DND-41 (cell line): ENCODE data around the gene ZC3H4.

ENCODE experiments used
- ATAC-seq: fragments of 200-7000 bp; cut with Tn5 transposase; 3 replicates; pipeline ENCODE4 v1.9.1; 2021; ENCODE audit warnings: low read depth; ENCODE audit not compliant: insufficient read depth
- DNase-seq: peaks from one replicate; pipeline ENCODE4 v3.0.0-alpha.2; 2020
- H2AFZ ChIP-seq: 2 replicates; pipeline ENCODE4 v1.6.0; 2012; ENCODE audit warnings: low read depth, low read length
- H3K27ac ChIP-seq: 2 replicates; pipeline ENCODE4 v1.5.1; 2012; ENCODE audit warnings: low read length, inconsistent platforms
- H3K27me3 ChIP-seq: fragments of 200-600 bp; sonication (generic); 2 replicates; pipeline ENCODE4 v1.6.0; 2012; ENCODE audit warnings: low read length, mild to moderate bottlenecking, inconsistent platforms; ENCODE audit not compliant: insufficient read depth, poor library complexity
- H3K36me3 ChIP-seq: 2 replicates; pipeline ENCODE4 v1.5.1; 2012; ENCODE audit warnings: low read length, inconsistent platforms; ENCODE audit not compliant: insufficient read depth
- H3K4me1 ChIP-seq: 2 replicates; pipeline ENCODE4 v1.5.1; 2012; ENCODE audit warnings: mild to moderate bottlenecking, low read length; ENCODE audit not compliant: insufficient read depth
- H3K4me2 ChIP-seq: 2 replicates; pipeline ENCODE4 v1.6.0; 2012; ENCODE audit warnings: mild to moderate bottlenecking, moderate library complexity, low read length, inconsistent platforms; ENCODE audit not compliant: insufficient read depth
- H3K4me3 ChIP-seq, 2 experiments: fragments of 200-600 bp in 1 of 2; shearing (Covaris generic) in 1 of 2; 2 replicates each; pipeline ENCODE4 v1.5.1; 2012 to 2016; ENCODE audit warnings: inconsistent platforms in 2 of 2, low read length in 2 of 2, mild to moderate bottlenecking in 2 of 2, low read depth in 1 of 2, moderate library complexity in 1 of 2
- H3K79me2 ChIP-seq: 2 replicates; pipeline ENCODE4 v1.6.0; 2012; ENCODE audit warnings: low read length, inconsistent platforms; ENCODE audit not compliant: insufficient read depth
- H3K9ac ChIP-seq: 2 replicates; pipeline ENCODE4 v1.6.0; 2012; ENCODE audit warnings: low read depth, mild to moderate bottlenecking, inconsistent platforms, low read length, moderate library complexity
- H3K9me3 ChIP-seq: 2 replicates; pipeline ENCODE4 v1.5.1; 2012; ENCODE audit warnings: low read length, moderate library complexity, mild to moderate bottlenecking, inconsistent platforms; ENCODE audit not compliant: insufficient read depth, severe bottlenecking
- H4K20me1 ChIP-seq: 2 replicates; pipeline ENCODE4 v1.6.0; 2012; ENCODE audit warnings: low read length; ENCODE audit not compliant: insufficient read depth
- CTCF ChIP-seq: IDR thresholded peaks from 2 replicates; pipeline ENCODE4 v1.5.1; 2012; ENCODE audit warnings: borderline replicate concordance, low read length, moderate library complexity, mild to moderate bottlenecking; ENCODE audit not compliant: poor library complexity, severe bottlenecking; ENCODE audit errors: extremely low read depth
- EZH2 ChIP-seq: IDR thresholded peaks from 3 replicates; pipeline ENCODE4 v1.6.1; 2012; ENCODE audit warnings: borderline replicate concordance, low read depth, mild to moderate bottlenecking, moderate library complexity, low read length, inconsistent platforms; ENCODE audit not compliant: severe bottlenecking

The ZC3H4 gene

GRCh38 chr19:47072323-47072722, 41.3 kb downstream of the ZC3H4 start:
- no peak overlapping the region for H2AFZ ChIP-seq
- TF ChIP-seq EZH2 = no peak
- TF ChIP-seq CTCF = no peak
- no peaks in the 10 kb centered on the region for H3K27me3 ChIP-seq
- peaks cover 38% of the 10 kb centered on the region for H3K79me2 ChIP-seq
- H3K4me1 ChIP-seq = no peaks in the 10 kb centered on the region
- ATAC-seq = no peak
- H3K9me3 ChIP-seq = no peaks in the 10 kb centered on the region
- no peak overlapping the region for H3K4me3 ChIP-seq
- H3K4me2 ChIP-seq = no peak overlapping the region
- peaks cover 71% of the 10 kb centered on the region for H4K20me1 ChIP-seq
- no peak overlapping the region for H3K9ac ChIP-seq
- peaks cover 97% of the 10 kb centered on the region for H3K36me3 ChIP-seq
- DNase-seq = no peak
- H3K27ac ChIP-seq = no peak overlapping the region

- peaks cover 33% of the 10 kb centered on the region for H3K79me2 ChIP-seq
- no peaks in the 10 kb centered on the region for H3K27me3 ChIP-seq
- H3K36me3 ChIP-seq = peaks cover 97% of the 10 kb centered on the region
- ATAC-seq = no peak
- H3K4me1 ChIP-seq = no peaks in the 10 kb centered on the region
- no peak overlapping the region for H3K4me2 ChIP-seq
- DNase-seq = no peak
- no peak overlapping the region for H3K9ac ChIP-seq
- H3K27ac ChIP-seq = no peak overlapping the region
- TF ChIP-seq CTCF = no peak
- TF ChIP-seq EZH2 = no peak
- no peak overlapping the region for H3K4me3 ChIP-seq
- H3K9me3 ChIP-seq = no peaks in the 10 kb centered on the region
- no peak overlapping the region for H2AFZ ChIP-seq
- H4K20me1 ChIP-seq = peaks cover 76% of the 10 kb centered on the region
Measured at GRCh38 chr19:47071731-47072130, 41.8 kb downstream of the ZC3H4 start.

- Histone ChIP-seq H4K20me1 (peaks cover 75% of the 10 kb centered on the region), H3K36me3 (peaks cover 97% of the 10 kb centered on the region), H3K9me3 (no peaks in the 10 kb centered on the region), H3K27ac (no peak overlapping the region), H3K27me3 (no peaks in the 10 kb centered on the region), H3K4me2 (no peak overlapping the region), H3K4me1 (no peaks in the 10 kb centered on the region), H3K79me2 (peaks cover 25% of the 10 kb centered on the region), H2AFZ (no peak overlapping the region), H3K9ac (no peak overlapping the region), H3K4me3 (no peak overlapping the region)
- TF ChIP-seq EZH2 (no peak), CTCF (no peak)
- DNase-seq = no peak
- ATAC-seq = no peak
Measured at GRCh38 chr19:47070756-47071155, 42.8 kb downstream of the ZC3H4 start.

- H3K4me3 ChIP-seq = no peak overlapping the region
- no peak overlapping the region for H3K9ac ChIP-seq
- peaks cover 75% of the 10 kb centered on the region for H4K20me1 ChIP-seq
- DNase-seq (no peak), ATAC-seq (no peak)
- no peak overlapping the region for H3K4me2 ChIP-seq
- H3K27ac ChIP-seq = no peak overlapping the region
- TF ChIP-seq EZH2 (no peak), CTCF (no peak)
- no peaks in the 10 kb centered on the region for H3K4me1 ChIP-seq
- H3K9me3 ChIP-seq = no peaks in the 10 kb centered on the region
- peaks cover 15% of the 10 kb centered on the region for H3K79me2 ChIP-seq
- H3K27me3 ChIP-seq = no peaks in the 10 kb centered on the region
- H2AFZ ChIP-seq = no peak overlapping the region
- H3K36me3 ChIP-seq = peaks cover 97% of the 10 kb centered on the region
Measured at GRCh38 chr19:47069795-47070194, 43.8 kb downstream of the ZC3H4 start.
